Measurements from ENCODE around the gene SRP19. TPM values are rescaled to one million over a fixed set of nuclear protein-coding genes. Genes with fewer than 3 reads are reported as not detected.
"Not testable (repeated sequence)": the region's sequence is repeated elsewhere in the genome, so short reads cannot be mapped to it uniquely, and the experiment has no call there.

Gene SRP19
- total RNA-seq, 2 donors from 2014 or later = 28.5 to 39.6 TPM

GRCh38 chr5:112865128-112865527 is 4.0 kb downstream of the SRP19 start:
- DNase-seq (no peak), ATAC-seq (no peak)
- intact Hi-C loops (cut with DNase I) = loop anchor here in 1 of 2 donors (10.0 kb wide), 1 partner anchor 60 kb away; the partner anchor contains the start of gene REEP5

GRCh38 chr5:112866739-112867138 is 5.7 kb downstream of the SRP19 start:
- ATAC-seq (no peak), DNase-seq (no peak)
- intact Hi-C loops (cut with DNase I) = loop anchor here in 1 of 2 donors (10.0 kb wide), 1 partner anchor 58 kb away; the partner anchor contains the start of gene REEP5

GRCh38 chr5:112867411-112867810 is 6.3 kb downstream of the SRP19 start:
- ATAC-seq (no peak), DNase-seq (no peak)
- intact Hi-C loops (cut with DNase I) = loop anchor here in 1 of 2 donors (10.0 kb wide), 1 partner anchor 57 kb away; the partner anchor contains the start of gene REEP5

GRCh38 chr5:112869948-112870347 is 8.9 kb downstream of the SRP19 start:
- intact Hi-C loops (cut with DNase I) = loop anchor here in 1 of 2 donors (10.0 kb wide), 1 partner anchor 55 kb away; the partner anchor contains the start of gene REEP5
- ATAC-seq (no peak), DNase-seq (no peak)

GRCh38 chr5:112870966-112871365 is 9.9 kb downstream of the SRP19 start:
- intact Hi-C loops (cut with DNase I) = no loop called here
- ATAC-seq (no peak), DNase-seq (no peak)

GRCh38 chr5:112876362-112876761 is 15.3 kb downstream of the SRP19 start:
- DNase-seq (no peak), ATAC-seq (no peak)
- intact Hi-C loops (cut with DNase I) = no loop called here

GRCh38 chr5:112878101-112878500 is 17.0 kb downstream of the SRP19 start:
- ATAC-seq = no peak
- intact Hi-C loops (cut with DNase I) = no loop called here

GRCh38 chr5:112878760-112879159 is 17.7 kb downstream of the SRP19 start:
- intact Hi-C loops (cut with DNase I) = no loop called here
- DNase-seq = no peak
- peak; percentile 5 to 27 for ATAC-seq

More at GRCh38 chr5:112878101-112878500, 17.0 kb downstream of the SRP19 start:
- DNase-seq = no peak

GRCh38 chr5:112880219-112880964 is 19.3 kb downstream of the SRP19 start:
- ATAC-seq = peak in 1 of 2 donors; percentile 12
- intact Hi-C loops (cut with DNase I) = no loop called here
- DNase-seq = no peak

- DNase-seq (no peak), ATAC-seq (peak in 1 of 2 donors; percentile 46)
- intact Hi-C loops (cut with DNase I) = no loop called here
Measured at GRCh38 chr5:112883192-112883591, 22.1 kb downstream of the SRP19 start.

- no peak for DNase-seq
- intact Hi-C loops (cut with DNase I) = no loop called here
- peak; percentile 27 to 31 for ATAC-seq
Measured at GRCh38 chr5:112885001-112885400, 23.9 kb downstream of the SRP19 start.

GRCh38 chr5:112886975-112887374 is 25.9 kb downstream of the SRP19 start:
- intact Hi-C loops (cut with DNase I) = no loop called here
- ATAC-seq (no peak), DNase-seq (no peak)

- not testable (repeated sequence) for DNase-seq, ATAC-seq
- intact Hi-C loops (cut with DNase I) = loop anchor here in 1 of 2 donors (2.0 kb wide), 1 partner anchor 75 kb away; no protein-coding TSS in a partner anchor
Measured at GRCh38 chr5:112892066-112892465, 31.0 kb downstream of the SRP19 start.

GRCh38 chr5:112892776-112893175 is 31.7 kb downstream of the SRP19 start:
- ATAC-seq = no peak
- no peak for DNase-seq
- intact Hi-C loops (cut with DNase I) = loop anchor here in 1 of 2 donors (2.0 kb wide), 1 partner anchor 76 kb away; no protein-coding TSS in a partner anchor

- no peak for DNase-seq
Measured at GRCh38 chr5:112895682-112896081, 34.6 kb downstream of the SRP19 start.

GRCh38 chr5:112902561-112902960 is 41.5 kb downstream of the SRP19 start:
- ATAC-seq = no peak
- no peak for DNase-seq
- intact Hi-C loops (cut with DNase I) = no loop called here

More at GRCh38 chr5:112895682-112896081, 34.6 kb downstream of the SRP19 start:
- peak; percentile 69 to 77 for ATAC-seq
- intact Hi-C loops (cut with DNase I) = no loop called here

- intact Hi-C loops (cut with DNase I); DNase-seq: not testable (repeated sequence)
Measured at GRCh38 chr5:112904996-112905395, 43.9 kb downstream of the SRP19 start.

GRCh38 chr5:112906637-112907036 is 45.5 kb downstream of the SRP19 start:
- intact Hi-C loops (cut with DNase I) = no loop called here
- ATAC-seq (no peak), DNase-seq (no peak)

More at GRCh38 chr5:112904996-112905395, 43.9 kb downstream of the SRP19 start:
- not testable (repeated sequence) for ATAC-seq

- intact Hi-C loops (cut with DNase I) = no loop called here
- ATAC-seq (peak; percentile 44 to 59), DNase-seq (no peak)
Measured at GRCh38 chr5:112907166-112907631, 46.1 kb downstream of the SRP19 start.

GRCh38 chr5:112908854-112909253 is 47.8 kb downstream of the SRP19 start:
- intact Hi-C loops (cut with DNase I) = no loop called here
- no peak for DNase-seq
- no peak for ATAC-seq

Data from left cardiac atrium (tissue), 4 donors.